ENCODE measurements around the gene MTCH2. TPM values are rescaled to one million over a fixed set of nuclear protein-coding genes. Genes with fewer than 3 reads are reported as not detected.

MTCH2 gene
- 10 to 100 TPM; 33.2 to 44.6 (median 34.2) TPM for total RNA-seq
- 100 to 1,000 TPM in 1 of 3 donors, 10 to 100 TPM in 2; 75.1 to 119 (median 94.9) TPM for polyA plus RNA-seq

DNA sequence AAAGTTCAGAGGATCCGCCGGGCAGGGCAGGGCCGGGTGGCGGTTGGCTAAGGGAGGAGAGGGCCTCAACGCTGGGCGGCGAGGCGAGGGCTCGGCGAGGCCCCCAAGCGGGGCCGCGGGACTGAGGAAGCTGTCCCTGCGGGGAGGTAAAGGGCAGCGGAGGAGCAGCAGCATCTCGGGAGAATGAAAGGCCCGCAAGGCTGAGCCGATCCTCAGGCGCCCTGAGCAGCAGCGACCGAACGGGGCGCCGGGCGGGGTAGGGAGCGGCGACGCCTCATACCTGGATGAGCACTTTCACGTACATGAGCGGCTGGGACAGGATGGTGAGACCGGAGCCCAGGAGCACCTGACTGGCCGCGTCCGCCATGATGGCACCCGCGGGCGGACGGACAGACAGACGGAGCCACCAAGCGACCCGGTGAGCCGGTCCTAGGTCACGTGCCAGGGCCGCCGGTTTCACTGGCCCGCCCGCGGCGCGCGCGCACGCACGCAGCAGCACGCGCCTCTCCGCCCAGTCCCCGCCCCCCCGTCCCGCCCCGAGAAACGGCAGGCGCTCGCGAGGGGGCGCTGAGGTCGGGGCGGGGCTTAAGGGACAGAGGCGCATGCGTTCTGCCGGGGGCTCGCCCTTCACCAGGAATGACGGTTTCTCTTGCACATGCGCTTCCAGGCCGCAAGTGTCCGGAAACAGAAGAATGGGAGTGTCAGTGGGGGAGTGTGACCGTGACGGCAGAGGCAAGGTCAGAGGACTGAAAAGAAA, at the start of gene MTCH2:
TSS of gene MTCH2 (minus strand) at position 461 of the 757 bp plus-strand sequence. CDS start at position 367, 94 bp downstream.
- TF ChIP-seq POLR2AphosphoS5 (IDR thresholded peaks at IDR 0.05): peak; percentile 50 to 91 (median 88)
- TF ChIP-seq, protein P1, sequence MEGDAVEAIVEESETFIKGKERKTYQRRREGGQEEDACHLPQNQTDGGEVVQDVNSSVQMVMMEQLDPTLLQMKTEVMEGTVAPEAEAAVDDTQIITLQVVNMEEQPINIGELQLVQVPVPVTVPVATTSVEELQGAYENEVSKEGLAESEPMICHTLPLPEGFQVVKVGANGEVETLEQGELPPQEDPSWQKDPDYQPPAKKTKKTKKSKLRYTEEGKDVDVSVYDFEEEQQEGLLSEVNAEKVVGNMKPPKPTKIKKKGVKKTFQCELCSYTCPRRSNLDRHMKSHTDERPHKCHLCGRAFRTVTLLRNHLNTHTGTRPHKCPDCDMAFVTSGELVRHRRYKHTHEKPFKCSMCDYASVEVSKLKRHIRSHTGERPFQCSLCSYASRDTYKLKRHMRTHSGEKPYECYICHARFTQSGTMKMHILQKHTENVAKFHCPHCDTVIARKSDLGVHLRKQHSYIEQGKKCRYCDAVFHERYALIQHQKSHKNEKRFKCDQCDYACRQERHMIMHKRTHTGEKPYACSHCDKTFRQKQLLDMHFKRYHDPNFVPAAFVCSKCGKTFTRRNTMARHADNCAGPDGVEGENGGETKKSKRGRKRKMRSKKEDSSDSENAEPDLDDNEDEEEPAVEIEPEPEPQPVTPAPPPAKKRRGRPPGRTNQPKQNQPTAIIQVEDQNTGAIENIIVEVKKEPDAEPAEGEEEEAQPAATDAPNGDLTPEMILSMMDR (IDR thresholded peaks at IDR 0.05): no peak
- TF ChIP-seq POLR2A (IDR thresholded peaks at IDR 0.05): peak; percentile 36 to 37
- peak in 1 of 4 donors; percentile 20 for TF ChIP-seq EP300 (IDR thresholded peaks at IDR 0.05)
- H3K4me3 ChIP-seq: peak within 1 kb of the TSS; percentile 58 to 93 (median 66)
- no peaks in the 10 kb centered on the region for H3K9me3 ChIP-seq
- peak within 1 kb of the TSS; percentile 88 to 99 (median 93) for H3K27ac ChIP-seq
- DNase-seq: peak; percentile 98
- peaks cover 0 to 23% (median 7%) of the 10 kb centered on the region in 4 donors for H3K36me3 ChIP-seq
- intact Hi-C loops (cut with DNase I): loop anchor here (1.0 to 5.0 kb wide), 3 partner anchors 73 to 205 kb away; partner anchors contain the start of genes AGBL2, FNBP4 and NUP160
- WGBS, 2 donors: 0 to 1% methylated on average over 78 of the region's 78 CpGs
- peaks cover 0 to 18% (median 13%) of the 10 kb centered on the region in 4 donors for H3K4me1 ChIP-seq
- no peaks in the 10 kb centered on the region for H3K27me3 ChIP-seq

DNA sequence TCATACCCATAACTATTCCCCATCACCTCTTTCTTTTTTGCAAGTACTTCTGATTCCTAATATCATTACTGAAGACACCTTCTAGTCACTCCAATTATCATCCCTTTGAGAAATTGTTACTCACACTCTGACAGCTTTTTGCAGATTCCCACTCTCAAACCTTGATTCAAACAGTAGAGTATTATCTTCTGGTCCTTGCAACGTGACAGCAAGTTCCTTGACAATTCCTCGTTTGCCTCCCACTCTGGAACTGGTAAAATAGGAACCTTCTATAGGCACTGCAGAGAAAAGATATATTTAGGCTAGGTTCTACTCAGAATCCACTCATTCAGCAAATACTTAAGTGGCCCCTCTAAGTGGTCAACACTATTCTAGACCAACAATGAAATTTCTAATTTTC, 49.6 kb upstream of the MTCH2 start:
- H3K27ac ChIP-seq: no peak overlapping the region
- H3K4me3 ChIP-seq: no peak overlapping the region
- no peaks in the 10 kb centered on the region for H3K27me3 ChIP-seq
- H3K36me3 ChIP-seq: no peaks in the 10 kb centered on the region
- WGBS, 2 donors: 74 to 75% methylated on average over 2 of the region's 2 CpGs
- intact Hi-C loops (cut with DNase I): no loop called here
- H3K9me3 ChIP-seq: no peaks in the 10 kb centered on the region
- TF ChIP-seq, protein P1 (IDR thresholded peaks at IDR 0.05): no peak
- TF ChIP-seq POLR2A (IDR thresholded peaks at IDR 0.05): no peak
- no peaks in the 10 kb centered on the region for H3K4me1 ChIP-seq
- no peak for DNase-seq

- intact Hi-C loops (cut with DNase I): no loop called here
- no peak overlapping the region for H3K27ac ChIP-seq
- H3K36me3 ChIP-seq: no peaks in the 10 kb centered on the region
- no peaks in the 10 kb centered on the region for H3K9me3 ChIP-seq
- no peak for TF ChIP-seq POLR2A (IDR thresholded peaks at IDR 0.05)
- TF ChIP-seq POLR2AphosphoS5 (IDR thresholded peaks at IDR 0.05): no peak
- TF ChIP-seq EP300 (IDR thresholded peaks at IDR 0.05): no peak
- TF ChIP-seq, protein P1 (IDR thresholded peaks at IDR 0.05): no peak
- H3K4me1 ChIP-seq: no peaks in the 10 kb centered on the region
- no peak for DNase-seq
- WGBS, 2 donors: 35 to 86% methylated on average over 5 of the region's 5 CpGs
- no peak overlapping the region for H3K4me3 ChIP-seq
- H3K27me3 ChIP-seq: no peaks in the 10 kb centered on the region
Measured at GRCh38 chr11:47689480-47689879, 47.1 kb upstream of the MTCH2 start.

DNA sequence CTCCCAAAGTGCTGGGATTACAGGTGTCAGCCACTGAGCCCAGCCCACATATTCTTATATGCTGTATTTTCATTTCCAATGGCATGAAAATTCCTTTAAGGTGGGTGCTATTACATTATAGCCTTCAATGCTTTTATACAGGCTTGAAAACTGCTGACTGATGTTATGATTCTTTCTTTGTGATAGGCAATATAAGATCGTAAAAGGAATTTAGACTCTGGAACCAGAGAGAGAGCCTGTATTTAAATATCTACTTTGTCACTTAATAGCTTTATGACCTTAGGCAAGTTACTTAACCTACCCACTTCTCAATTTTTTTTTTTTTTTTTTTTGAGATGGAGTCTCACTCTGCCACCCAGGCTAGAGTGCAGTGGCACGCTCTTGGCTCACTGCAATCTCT, 46.6 kb upstream of the MTCH2 start:
- Histone ChIP-seq H3K4me1 (no peaks in the 10 kb centered on the region), H3K27ac (no peak overlapping the region), H3K27me3 (no peaks in the 10 kb centered on the region), H3K4me3 (no peak overlapping the region), H3K9me3 (no peaks in the 10 kb centered on the region), H3K36me3 (no peaks in the 10 kb centered on the region)
- intact Hi-C loops (cut with DNase I): no loop called here
- whole genome bisulfite sequencing, 2 donors: 16 to 76% methylated on average over 2 of the region's 2 CpGs
- TF ChIP-seq EP300 (IDR thresholded peaks at IDR 0.05) (no peak), POLR2AphosphoS5 (IDR thresholded peaks at IDR 0.05) (no peak), POLR2A (IDR thresholded peaks at IDR 0.05) (no peak)
- TF ChIP-seq, protein P1 (IDR thresholded peaks at IDR 0.05): no peak
- DNase-seq: no peak
